Smooth muscle cell (in vitro differentiated cells): ENCODE data around the gene SEC23B. TPM values are rescaled to one million over a fixed set of nuclear protein-coding genes. Genes with fewer than 3 reads are reported as not detected.
"Not testable (repeated sequence)": the region's sequence is repeated elsewhere in the genome, so short reads cannot be mapped to it uniquely, and the experiment has no call there.

ENCODE experiments used
- DNase-seq: peaks from one replicate; lab custom pipeline; 2025; ENCODE audit not compliant: unreplicated experiment; lab: John Stamatoyannopoulos, UW
- H2AFZ ChIP-seq: fragments of 200-600 bp; sonication (generic); 2 replicates; pipeline ENCODE4 v1.6.0; 2016; ENCODE audit warnings: antibody characterized with exemption, low read depth, mild to moderate bottlenecking
- H3F3A ChIP-seq: fragments of 200-600 bp; sonication (generic); 2 replicates; pipeline ENCODE4 v1.6.0; 2017; ENCODE audit warnings: antibody characterized with exemption, low read depth
- H3K27ac ChIP-seq: fragments of 200-600 bp; sonication (generic); 2 replicates; pipeline ENCODE4 v1.5.1; 2016; ENCODE audit warnings: low read depth, mild to moderate bottlenecking
- H3K27me3 ChIP-seq: fragments of 200-600 bp; sonication (generic); 2 replicates; pipeline ENCODE4 v1.6.1; 2016; ENCODE audit warnings: low read depth, mild to moderate bottlenecking
- H3K36me3 ChIP-seq: fragments of 200-600 bp; sonication (generic); 2 replicates; pipeline ENCODE4 v1.5.1; 2016; ENCODE audit warnings: low read depth
- H3K4me1 ChIP-seq: fragments of 200-600 bp; sonication (generic); 2 replicates; pipeline ENCODE4 v1.5.1; 2016; ENCODE audit warnings: low read depth
- H3K4me2 ChIP-seq: fragments of 200-600 bp; sonication (generic); 2 replicates; pipeline ENCODE4 v1.6.0; 2016; ENCODE audit warnings: mild to moderate bottlenecking
- H3K4me3 ChIP-seq: fragments of 200-600 bp; sonication (generic); 2 replicates; pipeline ENCODE4 v1.5.1; 2016; ENCODE audit warnings: mild to moderate bottlenecking
- H3K79me2 ChIP-seq: fragments of 200-600 bp; sonication (generic); 2 replicates; pipeline ENCODE4 v1.6.0; 2016; ENCODE audit warnings: low read depth, mild to moderate bottlenecking
- H3K9ac ChIP-seq: fragments of 200-600 bp; sonication (generic); 2 replicates; pipeline ENCODE4 v1.6.0; 2016; ENCODE audit warnings: low read depth
- H3K9me3 ChIP-seq: fragments of 200-600 bp; sonication (generic); replicated peaks from 2 replicates; pipeline ENCODE4 v1.5.1; 2016; ENCODE audit warnings: low read depth
- H4K20me1 ChIP-seq: fragments of 200-600 bp; sonication (generic); 2 replicates; pipeline ENCODE4 v1.6.0; 2016; ENCODE audit warnings: low read depth
- WGBS: methylation state at CpG from one replicate; pipeline ENCODE4 v1.1.7; 2016; ENCODE audit warnings: low lambda C conversion rate; 5-methylcytosine and 5-hydroxymethylcytosine counted together
- polyA plus RNA-seq: library from polyadenylated mRNA; unstranded; fragments of >200 nt; fragmentation: Nextera tagmentation; extraction: Ambion mirVana; gene quantifications from 2 replicates; pipeline ENCODE4 v1.2.1, GENCODE V29; 2016
- total RNA-seq: library from RNA; depleted of rRNA; stranded (reverse); fragments of >200 nt; gene quantifications from 2 replicates; pipeline ENCODE4 v1.2.3, GENCODE V29; 2014
- TF ChIP-seq, protein P1 (sequence below): fragments of 200-600 bp; sonication (generic); IDR thresholded peaks from 2 replicates; pipeline ENCODE4 v1.5.1; 2017; ENCODE audit warnings: borderline replicate concordance, mild to moderate bottlenecking, antibody characterized with exemption; ENCODE audit not compliant: insufficient read depth, poor library complexity, severe bottlenecking

SEC23B gene
- total and polyA plus RNA-seq, 2 experiments from 2014 or later: 53.9 to 55.6 TPM

- Histone ChIP-seq H3K79me2 (peaks cover 8% of the 10 kb centered on the region), H3K36me3 (no peaks in the 10 kb centered on the region), H3K4me3 (peak within 1 kb of the TSS; percentile 98), H3K9ac (peak within 1 kb of the TSS; percentile 73), H2AFZ (peak within 1 kb of the TSS; percentile 99), H3F3A (no peaks in the 10 kb centered on the region), H3K4me1 (peaks cover 16% of the 10 kb centered on the region), H3K27me3 (no peaks in the 10 kb centered on the region), H3K4me2 (peak within 1 kb of the TSS; percentile 92), H3K9me3 (no peaks in the 10 kb centered on the region), H4K20me1 (no peaks in the 10 kb centered on the region), H3K27ac (no peak within 1 kb of the TSS)
- TF ChIP-seq, protein P1, sequence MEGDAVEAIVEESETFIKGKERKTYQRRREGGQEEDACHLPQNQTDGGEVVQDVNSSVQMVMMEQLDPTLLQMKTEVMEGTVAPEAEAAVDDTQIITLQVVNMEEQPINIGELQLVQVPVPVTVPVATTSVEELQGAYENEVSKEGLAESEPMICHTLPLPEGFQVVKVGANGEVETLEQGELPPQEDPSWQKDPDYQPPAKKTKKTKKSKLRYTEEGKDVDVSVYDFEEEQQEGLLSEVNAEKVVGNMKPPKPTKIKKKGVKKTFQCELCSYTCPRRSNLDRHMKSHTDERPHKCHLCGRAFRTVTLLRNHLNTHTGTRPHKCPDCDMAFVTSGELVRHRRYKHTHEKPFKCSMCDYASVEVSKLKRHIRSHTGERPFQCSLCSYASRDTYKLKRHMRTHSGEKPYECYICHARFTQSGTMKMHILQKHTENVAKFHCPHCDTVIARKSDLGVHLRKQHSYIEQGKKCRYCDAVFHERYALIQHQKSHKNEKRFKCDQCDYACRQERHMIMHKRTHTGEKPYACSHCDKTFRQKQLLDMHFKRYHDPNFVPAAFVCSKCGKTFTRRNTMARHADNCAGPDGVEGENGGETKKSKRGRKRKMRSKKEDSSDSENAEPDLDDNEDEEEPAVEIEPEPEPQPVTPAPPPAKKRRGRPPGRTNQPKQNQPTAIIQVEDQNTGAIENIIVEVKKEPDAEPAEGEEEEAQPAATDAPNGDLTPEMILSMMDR: no peak
- 4% methylated on average over 31 of the region's 31 CpGs for WGBS
- DNase-seq: peak; percentile 47
Measured at GRCh38 chr20:18496740-18497592, 10.8 kb upstream of the SEC23B start, which contains the start of gene RBBP9. RBBP9 (minus strand) TSS chr20:18497225; CDS start chr20:18497167, 58 bp downstream.

DNA sequence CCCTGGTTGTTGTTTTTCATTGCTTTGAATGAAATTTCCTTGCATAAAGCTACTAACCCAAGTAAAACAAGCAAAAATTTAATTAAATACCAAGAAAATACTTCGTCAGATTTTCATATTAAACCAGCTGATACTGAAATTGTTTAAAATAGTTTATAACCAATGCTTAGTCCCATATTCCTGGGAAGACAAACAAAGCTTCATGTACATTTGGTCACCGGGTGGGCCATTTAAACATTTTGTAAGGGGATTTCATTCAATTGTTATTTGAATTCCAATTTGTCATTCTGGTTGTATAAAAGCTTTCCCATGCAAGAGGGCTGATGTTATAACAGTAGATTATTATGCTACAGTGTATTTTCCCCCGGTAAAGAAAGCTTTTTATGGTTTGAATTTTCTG is 10.1 kb upstream of the SEC23B start:
- Histone ChIP-seq H3F3A (no peaks in the 10 kb centered on the region), H3K36me3 (no peaks in the 10 kb centered on the region), H3K4me3 (peak overlapping the region; percentile 98), H3K27me3 (no peaks in the 10 kb centered on the region), H3K9ac (peak overlapping the region; percentile 73), H3K79me2 (peaks cover 8% of the 10 kb centered on the region), H3K4me2 (peak overlapping the region; percentile 92), H4K20me1 (no peaks in the 10 kb centered on the region), H3K9me3 (no peaks in the 10 kb centered on the region), H3K27ac (no peak overlapping the region), H3K4me1 (peaks cover 16% of the 10 kb centered on the region), H2AFZ (peak overlapping the region; percentile 99)
- 97% methylated on average over 3 of the region's 3 CpGs for WGBS
- TF ChIP-seq, protein P1: no peak
- DNase-seq: no peak

- WGBS: 89% methylated on average over 1 of the region's 1 CpG
- not testable (repeated sequence) for H3K36me3 ChIP-seq, H4K20me1 ChIP-seq, H3K27me3 ChIP-seq, H3F3A ChIP-seq, H3K79me2 ChIP-seq, H3K4me1 ChIP-seq, DNase-seq, H3K9ac ChIP-seq, H3K4me2 ChIP-seq, H3K27ac ChIP-seq, H2AFZ ChIP-seq, H3K4me3 ChIP-seq, H3K9me3 ChIP-seq
Measured at GRCh38 chr20:18501672-18502071, 6.1 kb upstream of the SEC23B start.

- TF ChIP-seq, protein P1: no peak
- peaks cover 17% of the 10 kb centered on the region for H3K79me2 ChIP-seq
- peaks cover 8% of the 10 kb centered on the region for H3K4me1 ChIP-seq
- H3K27ac ChIP-seq: no peak overlapping the region
- no peaks in the 10 kb centered on the region for H3K36me3 ChIP-seq
- no peaks in the 10 kb centered on the region for H3F3A ChIP-seq
- no peaks in the 10 kb centered on the region for H3K9me3 ChIP-seq
- H2AFZ ChIP-seq: no peak overlapping the region
- H3K27me3 ChIP-seq: no peaks in the 10 kb centered on the region
- 96% methylated on average over 31 of the region's 31 CpGs for WGBS
- H3K9ac ChIP-seq: no peak overlapping the region
- H4K20me1 ChIP-seq: no peaks in the 10 kb centered on the region
- H3K4me2 ChIP-seq: no peak overlapping the region
- H3K4me3 ChIP-seq: no peak overlapping the region
- DNase-seq: no peak
Measured at GRCh38 chr20:18504479-18505060, 3.2 kb upstream of the SEC23B start.
